Daoy (cell line): ENCODE results near the gene AKIRIN1. TPM values are rescaled to one million over a fixed set of nuclear protein-coding genes. Genes with fewer than 3 reads are reported as not detected.
"Not testable (repeated sequence)": the region's sequence is repeated elsewhere in the genome, so short reads cannot be mapped to it uniquely, and the experiment has no call there.

Experiments
- DNase-seq: peaks from one replicate; pipeline ENCODE4 v3.0.0-alpha.2; 2015; ENCODE audit warnings: low read depth
- total RNA-seq: library from RNA; depleted of rRNA; stranded (reverse); fragments of >200 nt; shearing (Covaris generic); gene quantifications from 2 replicates; pipeline ENCODE4 v1.2.3, GENCODE V29; 2014

AKIRIN1 gene
- total RNA-seq, 1 experiment from 2014 or later: 66.7 TPM

- no peak for DNase-seq
Observed at GRCh38 chr1:38994196-38994595, 3.1 kb downstream of the AKIRIN1 start.

GRCh38 chr1:38997034-38997900, 6.2 kb downstream of the AKIRIN1 start:
- no peak for DNase-seq

GRCh38 chr1:38997901-38998190, 6.8 kb downstream of the AKIRIN1 start:
- no peak for DNase-seq

- DNase-seq: no peak
Observed at GRCh38 chr1:39001516-39002421, 10.7 kb downstream of the AKIRIN1 start.

- DNase-seq: no peak
Observed at GRCh38 chr1:39003281-39003680, 12.2 kb downstream of the AKIRIN1 start.

GRCh38 chr1:39003794-39004193, 12.7 kb downstream of the AKIRIN1 start:
- no peak for DNase-seq

- DNase-seq: no peak
Observed at GRCh38 chr1:39006287-39006686, 15.2 kb downstream of the AKIRIN1 start.

- no peak for DNase-seq
Observed at GRCh38 chr1:39006726-39007645, 15.9 kb downstream of the AKIRIN1 start.

GRCh38 chr1:39014956-39015355, 23.9 kb downstream of the AKIRIN1 start:
- DNase-seq: not testable (repeated sequence)

GRCh38 chr1:39016604-39017171, 25.6 kb downstream of the AKIRIN1 start:
- no peak for DNase-seq

- DNase-seq: no peak
Observed at GRCh38 chr1:39017266-39017665, 26.2 kb downstream of the AKIRIN1 start.

- DNase-seq: not testable (repeated sequence)
Observed at GRCh38 chr1:39020494-39020893, 29.4 kb downstream of the AKIRIN1 start.

- DNase-seq: no peak
Observed at GRCh38 chr1:39021426-39021825, 30.4 kb downstream of the AKIRIN1 start.

- DNase-seq: no peak
Observed at GRCh38 chr1:39023140-39023539, 32.1 kb downstream of the AKIRIN1 start.

GRCh38 chr1:39026051-39026865, 35.2 kb downstream of the AKIRIN1 start, which contains the start of gene NDUFS5:
NDUFS5 (plus strand) TSS chr1:39026350; CDS start chr1:39028725, 2,375 bp downstream.
- DNase-seq: peak; percentile 95

GRCh38 chr1:39026866-39027507, 35.9 kb downstream of the AKIRIN1 start:
- no peak for DNase-seq

GRCh38 chr1:39034114-39034654, 43.1 kb downstream of the AKIRIN1 start:
- no peak for DNase-seq

- no peak for DNase-seq
Observed at GRCh38 chr1:39036678-39037077, 45.6 kb downstream of the AKIRIN1 start.

- DNase-seq: no peak
Observed at GRCh38 chr1:39043513-39043912, 52.4 kb downstream of the AKIRIN1 start.

GRCh38 chr1:39044762-39045161, 53.7 kb downstream of the AKIRIN1 start:
- no peak for DNase-seq
